Fibroblast of villous mesenchyme (primary cell): Measurements from ENCODE around the gene TOX2. TPM values are rescaled to one million over a fixed set of nuclear protein-coding genes. Genes with fewer than 3 reads are reported as not detected.
A peak's percentile ranks its signal among the peaks of the same experiment; 100 is the strongest.

Experiments
- DNase-seq: peaks from one replicate; pipeline ENCODE4 v3.0.0-alpha.2; 2010; ENCODE audit warnings: low read depth
- H3K4me3 ChIP-seq: 2 replicates; pipeline ENCODE4 v1.5.1; 2011; ENCODE audit warnings: low read depth, mild to moderate bottlenecking, low read length
- total RNA-seq: library from RNA; depleted of rRNA; stranded (reverse); fragments of >200 nt; gene quantifications from 2 replicates; pipeline ENCODE4 v1.2.3, GENCODE V29; 2012
- TF ChIP-seq, protein P1 (sequence below): IDR thresholded peaks from 2 replicates; pipeline ENCODE4 v1.5.1; 2012; ENCODE audit warnings: low read depth, mild to moderate bottlenecking, low read length; ENCODE audit not compliant: insufficient read depth

The TOX2 gene
- total RNA-seq, 1 donor: 0.43 TPM

DNA sequence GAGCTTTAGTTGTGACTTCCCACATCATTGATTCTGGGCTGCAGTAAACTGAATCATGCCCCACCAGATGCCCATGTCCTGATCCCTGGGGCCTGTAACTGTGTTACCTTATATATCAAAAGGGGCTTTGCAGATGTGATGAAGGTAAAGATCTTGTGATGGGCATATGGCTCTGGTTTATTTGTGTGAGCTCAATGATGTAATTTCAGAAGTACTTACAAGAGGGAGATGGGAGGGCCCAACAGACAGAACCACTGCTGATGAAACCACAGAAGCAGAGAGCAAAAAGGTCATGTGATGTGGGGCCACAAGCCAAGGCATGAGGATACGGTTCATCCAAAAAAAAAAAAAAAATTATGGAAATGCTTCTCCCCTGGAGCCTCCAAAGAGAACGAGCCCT lies 118.7 kb downstream of the TOX2 start:
- TF ChIP-seq, protein P1, sequence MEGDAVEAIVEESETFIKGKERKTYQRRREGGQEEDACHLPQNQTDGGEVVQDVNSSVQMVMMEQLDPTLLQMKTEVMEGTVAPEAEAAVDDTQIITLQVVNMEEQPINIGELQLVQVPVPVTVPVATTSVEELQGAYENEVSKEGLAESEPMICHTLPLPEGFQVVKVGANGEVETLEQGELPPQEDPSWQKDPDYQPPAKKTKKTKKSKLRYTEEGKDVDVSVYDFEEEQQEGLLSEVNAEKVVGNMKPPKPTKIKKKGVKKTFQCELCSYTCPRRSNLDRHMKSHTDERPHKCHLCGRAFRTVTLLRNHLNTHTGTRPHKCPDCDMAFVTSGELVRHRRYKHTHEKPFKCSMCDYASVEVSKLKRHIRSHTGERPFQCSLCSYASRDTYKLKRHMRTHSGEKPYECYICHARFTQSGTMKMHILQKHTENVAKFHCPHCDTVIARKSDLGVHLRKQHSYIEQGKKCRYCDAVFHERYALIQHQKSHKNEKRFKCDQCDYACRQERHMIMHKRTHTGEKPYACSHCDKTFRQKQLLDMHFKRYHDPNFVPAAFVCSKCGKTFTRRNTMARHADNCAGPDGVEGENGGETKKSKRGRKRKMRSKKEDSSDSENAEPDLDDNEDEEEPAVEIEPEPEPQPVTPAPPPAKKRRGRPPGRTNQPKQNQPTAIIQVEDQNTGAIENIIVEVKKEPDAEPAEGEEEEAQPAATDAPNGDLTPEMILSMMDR: no peak
- DNase-seq: peak; percentile 45
- no peak overlapping the region for H3K4me3 ChIP-seq

DNA sequence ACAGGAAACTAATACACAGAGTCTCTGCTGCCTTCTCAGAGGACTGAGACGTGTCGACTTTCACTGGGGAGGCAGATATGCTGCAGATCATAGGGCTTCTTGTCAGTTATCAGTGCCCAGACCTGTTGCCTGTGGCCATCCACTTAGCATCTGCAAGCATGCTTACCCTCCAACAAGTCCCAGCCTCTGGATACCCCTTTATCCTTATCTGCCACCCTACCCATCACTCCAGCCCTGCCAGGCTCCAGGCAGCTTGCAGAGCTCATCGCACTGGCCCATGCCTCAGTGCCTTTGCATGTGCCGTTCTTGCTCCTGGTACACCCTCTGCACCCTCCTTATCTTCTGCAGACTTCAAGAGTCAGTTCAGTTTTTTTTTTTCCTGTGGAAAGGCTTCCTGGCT lies 119.2 kb downstream of the TOX2 start:
- H3K4me3 ChIP-seq: no peak overlapping the region
- TF ChIP-seq, protein P1: no peak
- DNase-seq: no peak

DNA sequence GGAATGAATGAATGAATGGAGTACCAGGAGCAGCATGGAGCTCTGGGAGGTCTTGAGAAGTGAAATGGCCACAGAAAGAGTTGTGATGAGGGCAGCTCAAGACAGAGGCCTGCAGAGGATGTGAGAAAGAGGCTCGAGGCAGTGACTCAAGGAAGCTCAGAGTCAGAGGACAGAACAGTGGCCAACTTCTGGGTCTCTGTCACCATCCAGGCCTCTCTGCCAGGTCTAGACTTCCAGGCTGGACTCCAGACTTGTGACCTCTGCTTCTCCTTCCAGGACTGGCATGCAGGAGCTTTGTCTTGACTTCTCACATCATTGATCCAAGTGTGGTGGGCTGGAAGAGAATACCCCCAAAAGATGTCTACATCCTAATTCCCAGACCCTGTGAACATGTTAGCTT lies 119.8 kb downstream of the TOX2 start:
- no peak for DNase-seq
- no peak overlapping the region for H3K4me3 ChIP-seq
- TF ChIP-seq, protein P1: no peak

DNA sequence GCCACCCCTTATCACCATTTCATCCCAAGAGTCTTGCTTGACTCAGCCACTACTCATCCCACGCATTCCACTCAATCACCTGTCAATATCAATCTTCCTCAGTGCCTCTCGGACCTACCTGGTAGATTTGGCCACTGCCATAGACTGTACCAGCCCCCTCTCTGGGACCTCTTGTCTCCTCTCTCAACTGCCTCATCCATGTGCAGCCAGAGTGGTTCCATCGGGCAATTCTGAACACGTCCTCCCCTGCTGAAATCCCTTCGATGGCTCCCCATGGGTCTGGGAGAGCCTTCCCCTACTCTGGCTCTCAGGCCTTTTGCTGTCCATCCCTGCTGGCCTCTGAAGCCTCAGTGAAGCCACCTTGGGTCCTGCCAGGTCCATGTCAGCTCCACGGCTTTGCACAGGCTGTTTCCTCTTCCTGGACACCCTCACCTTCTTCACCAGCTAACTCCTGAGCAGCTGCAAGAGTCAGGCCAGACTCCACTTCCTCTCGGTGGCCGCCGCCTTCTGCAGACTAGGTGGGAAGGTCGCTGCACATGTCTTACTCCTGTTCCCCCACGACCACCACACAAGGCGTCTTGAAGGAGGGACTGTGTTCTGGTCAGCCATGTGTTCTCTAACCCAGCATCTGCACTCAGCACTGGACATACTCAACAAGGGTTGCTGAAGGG lies 120.4 kb downstream of the TOX2 start:
- H3K4me3 ChIP-seq: no peak overlapping the region
- DNase-seq: no peak
- TF ChIP-seq, protein P1: no peak

DNA sequence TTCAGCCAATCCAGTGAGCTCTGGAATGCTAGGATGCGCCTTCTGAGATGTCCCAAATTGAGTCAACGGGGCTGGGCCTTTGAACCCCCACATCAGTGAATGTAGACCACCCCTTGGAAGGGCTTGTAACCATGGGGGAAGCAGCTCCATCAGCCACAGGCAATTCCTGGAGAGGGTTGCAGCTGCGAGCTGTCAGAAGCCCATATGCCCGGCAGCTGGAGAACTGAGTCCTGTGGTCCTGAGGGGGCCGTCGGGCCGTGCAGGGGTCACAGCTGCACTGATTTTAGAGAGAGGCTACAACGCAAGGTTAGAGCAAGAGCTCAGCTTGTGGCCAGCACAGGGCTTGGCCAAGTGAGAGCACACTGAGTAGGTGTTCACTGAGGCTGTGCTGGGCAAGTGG lies 121.3 kb downstream of the TOX2 start:
- TF ChIP-seq, protein P1: no peak
- no peak for DNase-seq
- no peak overlapping the region for H3K4me3 ChIP-seq

DNA sequence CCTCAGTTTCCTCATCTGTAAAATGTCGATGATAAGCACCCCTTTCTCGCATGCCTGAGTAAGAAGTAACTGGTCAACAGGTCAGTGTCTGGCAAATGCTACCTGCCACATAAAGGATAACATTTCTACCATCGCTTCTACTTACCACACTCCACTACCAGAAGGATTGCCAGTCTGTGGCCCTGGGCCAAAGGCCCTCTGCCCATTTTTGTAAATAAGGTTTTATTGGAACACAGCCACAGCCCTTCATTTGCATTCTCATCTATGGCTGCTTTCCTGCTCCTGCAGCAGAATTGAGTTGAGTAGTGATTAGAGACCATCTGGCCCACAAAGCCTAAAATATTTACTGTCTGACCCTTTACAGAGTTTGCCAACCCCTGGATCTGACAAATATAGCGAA lies 121.8 kb downstream of the TOX2 start:
- DNase-seq: no peak
- TF ChIP-seq, protein P1: no peak
- H3K4me3 ChIP-seq: no peak overlapping the region

DNA sequence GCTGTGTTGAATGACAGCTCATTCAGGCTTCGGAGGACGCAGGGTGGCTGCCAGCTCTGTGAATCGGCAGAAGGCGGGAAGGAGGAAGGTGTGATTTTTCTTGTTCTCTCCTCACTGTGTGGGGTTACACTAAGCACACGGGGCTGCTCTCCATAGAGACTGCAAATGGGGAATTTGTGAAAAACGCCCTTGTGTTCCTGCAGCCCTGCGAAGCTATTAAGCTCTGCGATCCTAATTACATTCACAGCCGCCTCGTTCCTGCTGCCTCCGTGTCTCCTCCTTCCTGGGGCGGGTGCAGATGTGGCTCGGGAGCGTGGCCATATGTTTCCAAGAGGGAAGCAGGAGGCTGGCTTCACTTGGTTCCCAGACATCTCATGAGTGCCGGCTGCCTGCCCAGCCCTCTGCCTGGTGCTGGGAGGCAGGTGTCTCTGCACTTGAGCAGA lies 124.0 kb downstream of the TOX2 start:
- no peak overlapping the region for H3K4me3 ChIP-seq
- peak; percentile 13 for DNase-seq

More for the DNA sequence above, 124.0 kb downstream of the TOX2 start:
- TF ChIP-seq, protein P1: no peak
